LNCAP (cell line): ENCODE results near the gene BAZ2B.

Experiments used
- CTCF ChIP-seq: fragments of 450-650 bp; IDR thresholded peaks from 2 replicates; pipeline ENCODE4 v1.5.1; 2017; ENCODE audit warnings: mild to moderate bottlenecking

BAZ2B gene

DNA sequence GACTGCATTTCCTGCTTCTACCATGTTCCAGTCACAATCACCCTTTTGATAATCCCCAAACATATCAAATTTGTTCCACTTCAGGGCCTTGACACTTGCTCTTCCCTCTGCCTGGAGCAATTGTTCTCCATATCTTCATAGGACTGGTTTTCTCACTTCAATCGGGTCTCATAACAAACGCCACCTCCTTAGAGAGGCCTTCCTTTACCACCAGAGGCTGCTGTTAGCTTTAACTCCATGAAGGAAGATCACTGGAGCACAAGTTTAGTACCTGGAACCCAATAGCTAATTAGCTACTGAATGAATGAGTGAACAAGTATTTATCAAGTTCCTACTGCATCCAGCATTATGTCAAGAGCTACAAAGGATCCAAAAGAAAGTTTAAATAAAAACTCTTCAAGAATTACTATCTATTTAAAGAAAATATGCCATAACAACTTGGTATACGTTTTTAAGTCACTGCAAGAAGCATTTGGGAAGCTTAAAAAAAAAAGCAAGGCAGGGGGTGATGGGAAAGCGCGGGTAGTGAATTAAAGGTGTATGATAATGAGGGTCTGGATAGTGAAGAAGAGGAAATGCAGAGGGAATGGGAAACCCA lies 58.8 kb downstream of the BAZ2B start:
- peak; percentile 30; the same call in 1 of the 2 replicates for TF ChIP-seq CTCF

DNA sequence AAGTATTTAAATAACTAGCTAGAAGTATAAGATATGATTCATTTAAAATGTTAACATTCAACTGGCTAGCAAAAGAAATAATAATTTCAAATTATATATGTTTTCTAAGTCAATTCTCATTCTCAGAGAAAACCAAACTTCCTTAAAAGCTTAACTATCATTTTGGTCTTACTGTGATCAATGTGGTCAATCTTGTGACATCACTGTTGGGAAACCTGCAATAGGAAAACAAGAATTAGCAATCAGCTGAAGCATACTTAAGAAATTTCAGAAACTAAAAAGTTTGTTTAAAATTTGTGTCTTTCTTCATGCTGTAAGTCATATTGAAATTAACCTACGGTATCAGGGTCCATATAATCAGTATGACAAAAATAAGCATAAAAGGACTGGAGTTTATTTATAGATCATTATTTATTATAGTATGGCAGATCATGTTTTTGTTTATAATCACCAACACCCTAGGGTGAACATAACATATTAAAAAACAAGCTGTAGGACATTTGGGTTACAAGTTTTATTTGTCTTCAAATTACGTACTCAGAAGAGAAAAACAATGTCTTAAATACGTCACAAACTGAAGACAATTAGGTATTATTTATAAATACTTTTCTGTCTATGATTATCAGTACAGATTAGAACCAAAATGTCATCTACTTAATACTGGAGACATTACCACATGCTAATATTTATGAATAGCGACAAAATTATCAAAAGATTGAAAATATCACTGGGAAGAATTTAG lies 60.5 kb downstream of the BAZ2B start:
- TF ChIP-seq CTCF: no peak

DNA sequence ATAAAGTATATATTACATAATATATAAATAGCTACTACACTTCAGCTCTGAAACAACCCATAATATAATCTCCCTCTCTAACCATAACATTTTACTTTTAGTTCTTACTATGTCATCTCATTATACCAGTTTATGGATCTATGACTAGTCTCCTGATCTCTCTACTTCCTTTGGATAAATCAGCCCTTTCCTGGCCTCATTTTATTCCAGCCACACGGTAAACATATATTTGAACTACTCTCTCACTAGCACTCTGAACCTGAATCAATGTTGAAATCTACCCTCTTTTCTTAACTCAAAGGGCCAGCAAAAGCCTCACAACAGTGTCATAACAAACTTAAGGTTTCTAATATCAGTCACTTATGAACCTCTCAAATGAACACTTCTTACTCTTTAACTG lies 62.6 kb downstream of the BAZ2B start:
- TF ChIP-seq CTCF: no peak

DNA sequence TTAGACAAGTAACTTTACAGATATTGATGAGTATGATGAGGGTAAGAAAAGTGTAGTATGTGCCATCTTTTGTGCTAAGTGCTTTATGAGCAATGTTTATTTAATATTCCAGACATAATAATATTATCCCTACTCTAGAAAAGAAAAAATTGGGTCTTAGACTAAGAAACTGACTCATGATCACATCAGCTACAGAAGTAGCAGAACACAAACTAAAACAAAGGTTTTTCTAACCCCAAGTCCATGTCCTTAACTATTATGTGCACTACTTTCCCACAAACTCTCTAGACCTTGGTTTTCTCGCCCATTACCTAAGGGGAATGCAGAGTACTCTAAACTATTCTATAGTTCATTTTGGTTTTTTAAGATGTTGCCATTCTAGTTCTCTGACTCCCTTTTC lies 64.5 kb downstream of the BAZ2B start:
- TF ChIP-seq CTCF: no peak

DNA sequence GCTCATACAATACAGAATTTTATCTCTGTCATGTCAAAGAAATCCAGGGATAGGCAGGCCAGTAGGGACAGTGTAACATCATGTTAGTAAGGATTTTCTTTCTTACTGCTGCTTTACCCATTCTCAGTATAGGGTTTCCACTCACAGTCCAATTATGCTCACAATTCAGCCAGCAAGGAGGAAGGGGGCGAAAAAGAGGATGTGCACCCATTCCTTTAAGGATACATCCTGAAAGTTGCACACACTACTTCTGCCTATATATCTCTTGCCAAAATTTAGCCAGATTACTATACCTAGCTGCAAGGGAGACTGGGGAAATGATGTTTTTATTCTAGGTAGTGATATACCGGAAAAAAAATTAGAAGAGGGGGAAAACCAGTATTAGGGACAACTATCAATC lies 66.1 kb downstream of the BAZ2B start:
- TF ChIP-seq CTCF: no peak

DNA sequence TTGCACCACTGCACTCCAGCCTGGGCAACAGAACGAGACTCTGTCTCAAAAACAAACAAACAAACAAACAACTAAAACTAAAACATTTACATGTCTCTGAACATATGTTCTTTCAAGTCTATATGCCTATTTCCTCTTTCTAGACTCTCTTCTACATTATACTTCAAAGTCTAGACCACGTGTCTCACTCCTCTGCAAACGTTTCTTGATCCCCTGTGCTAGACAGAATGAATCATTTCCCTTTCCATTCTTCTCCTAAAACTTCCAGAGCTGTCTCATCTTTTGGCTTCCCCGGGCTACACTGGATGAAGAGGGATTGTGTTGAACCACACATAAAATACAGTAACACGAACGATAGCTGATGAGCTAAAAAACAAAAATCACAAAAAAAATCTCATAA lies 67.1 kb downstream of the BAZ2B start:
- TF ChIP-seq CTCF: no peak

- no peak for TF ChIP-seq CTCF
Measured at GRCh38 chr2:159546716-159547430, 69.5 kb downstream of the BAZ2B start.
